ENCODE data around the gene CBLN1.
"Not testable (repeated sequence)": the region's sequence is repeated elsewhere in the genome, so short reads cannot be mapped to it uniquely, and the experiment has no call there.

CBLN1 gene

GRCh38 chr16:49277766-49278566 is 3.7 kb downstream of the CBLN1 start:
- no peak for DNase-seq (ENCODE audit: low read depth in 3 of 3, low spot score in 1 of 3)

GRCh38 chr16:49277386-49277742 is 4.3 kb downstream of the CBLN1 start:
- DNase-seq (ENCODE audit: low read depth in 3 of 3, low spot score in 1 of 3): no peak

- DNase-seq (ENCODE audit: low read depth in 3 of 3, low spot score in 1 of 3): no peak
These were observed 4.8 kb downstream of the CBLN1 start for GRCh38 chr16:49276646-49277385.

GRCh38 chr16:49275870-49276269 is 5.8 kb downstream of the CBLN1 start:
- no peak for DNase-seq (ENCODE audit: low read depth in 3 of 3, low spot score in 1 of 3)

- no peak for DNase-seq (ENCODE audit: low read depth in 3 of 3, low spot score in 1 of 3)
These were observed 6.4 kb downstream of the CBLN1 start for GRCh38 chr16:49275050-49275730.

GRCh38 chr16:49274591-49274990 is 7.0 kb downstream of the CBLN1 start:
- DNase-seq (ENCODE audit: low read depth in 3 of 3, low spot score in 1 of 3): no peak

- DNase-seq (ENCODE audit: low read depth in 3 of 3, low spot score in 1 of 3): no peak
These were observed 7.9 kb downstream of the CBLN1 start for GRCh38 chr16:49273771-49274170.

- no peak for DNase-seq (ENCODE audit: low read depth in 3 of 3, low spot score in 1 of 3)
These were observed 10.3 kb downstream of the CBLN1 start for GRCh38 chr16:49271363-49271762.

- no peak for DNase-seq (ENCODE audit: low read depth in 3 of 3, low spot score in 1 of 3)
These were observed 12.4 kb downstream of the CBLN1 start for GRCh38 chr16:49269201-49269600.

- no peak for DNase-seq (ENCODE audit: low read depth in 3 of 3, low spot score in 1 of 3)
These were observed 13.0 kb downstream of the CBLN1 start for GRCh38 chr16:49268667-49269066.

- no peak for DNase-seq (ENCODE audit: low read depth in 3 of 3, low spot score in 1 of 3)
These were observed 19.1 kb downstream of the CBLN1 start for GRCh38 chr16:49262501-49262900.

GRCh38 chr16:49261930-49262329 is 19.7 kb downstream of the CBLN1 start:
- no peak for DNase-seq (ENCODE audit: low read depth in 3 of 3, low spot score in 1 of 3)

- no peak for DNase-seq (ENCODE audit: low read depth in 3 of 3, low spot score in 1 of 3)
These were observed 20.6 kb downstream of the CBLN1 start for GRCh38 chr16:49260956-49261530.

GRCh38 chr16:49260253-49260652 is 21.4 kb downstream of the CBLN1 start:
- no peak for DNase-seq (ENCODE audit: low read depth in 3 of 3, low spot score in 1 of 3)

GRCh38 chr16:49259330-49259729 is 22.3 kb downstream of the CBLN1 start:
- DNase-seq (ENCODE audit: low read depth in 3 of 3, low spot score in 1 of 3): no peak

- no peak for DNase-seq (ENCODE audit: low read depth in 3 of 3, low spot score in 1 of 3)
These were observed 30.9 kb downstream of the CBLN1 start for GRCh38 chr16:49250689-49251088.

- DNase-seq (ENCODE audit: low read depth in 3 of 3, low spot score in 1 of 3): no peak
These were observed 33.4 kb downstream of the CBLN1 start for GRCh38 chr16:49248227-49248626.

GRCh38 chr16:49236216-49236615 is 45.4 kb downstream of the CBLN1 start:
- DNase-seq (ENCODE audit: low read depth in 3 of 3, low spot score in 1 of 3): no peak

GRCh38 chr16:49228335-49228734 is 53.3 kb downstream of the CBLN1 start:
- DNase-seq (ENCODE audit: low read depth in 3 of 3, low spot score in 1 of 3): not testable (repeated sequence)

All from stimulated activated CD4-positive, alpha-beta T cell treated with anti-CD3 and anti-CD28 coated beads, TNF-alpha, amount 100 ng/mL, for 1 hour (primary cell).